Measurements from ENCODE around the gene GET3. TPM values are rescaled to one million over a fixed set of nuclear protein-coding genes. Genes with fewer than 3 reads are reported as not detected.
"Not testable (repeated sequence)": the region's sequence is repeated elsewhere in the genome, so short reads cannot be mapped to it uniquely, and the experiment has no call there.

The GET3 gene
- polyA plus RNA-seq (ENCODE audit: insufficient read length in 4 of 4), result 100 to 1,000 TPM in 1 of 4 donors, 10 to 100 TPM in 3; 76.8 to 108 (median 91.6) TPM

DNA sequence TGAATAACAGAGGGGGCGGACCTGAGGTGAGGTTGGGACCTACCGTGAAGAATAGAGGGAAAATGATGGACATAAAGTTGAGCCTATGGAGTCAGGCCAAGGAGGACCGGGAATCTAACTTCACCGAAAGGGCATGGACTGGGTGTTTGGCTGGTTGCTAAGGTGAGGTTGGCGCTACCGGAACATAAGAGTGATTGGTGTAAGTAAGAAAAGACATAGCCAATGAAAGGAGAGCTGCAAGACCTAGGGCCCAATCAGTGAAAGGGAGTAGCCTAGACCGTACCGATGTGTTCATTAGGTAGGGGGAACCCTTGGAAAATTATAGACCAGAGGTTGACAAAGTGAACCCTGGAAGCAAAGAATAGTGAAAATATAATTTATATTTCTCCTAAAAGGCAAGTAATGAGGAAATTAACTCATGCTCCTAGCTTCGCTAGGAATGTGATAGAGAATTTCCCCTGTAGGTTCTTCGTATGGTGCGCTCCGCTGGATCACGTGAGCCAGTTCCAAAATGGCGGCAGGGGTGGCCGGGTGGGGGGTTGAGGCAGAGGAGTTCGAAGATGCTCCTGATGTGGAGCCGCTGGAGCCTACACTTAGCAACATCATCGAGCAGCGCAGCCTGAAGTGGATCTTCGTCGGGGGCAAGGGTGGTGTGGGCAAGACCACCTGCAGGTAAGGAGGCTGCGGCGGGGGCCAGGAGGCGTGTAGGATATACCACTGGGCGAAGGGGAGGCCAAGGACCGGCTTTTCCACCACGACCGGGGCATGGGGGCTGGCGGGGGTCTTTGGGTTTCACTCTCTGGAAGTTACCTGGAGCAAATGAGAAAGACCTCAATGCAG is at the start of gene GET3:
GET3 (plus strand) TSS at position 503 of the 840 bp plus-strand sequence; CDS start at position 512, 9 bp downstream.
- peak; percentile 94 to 97 (median 96) for DNase-seq (ENCODE audit: low read depth in 4 of 4, low spot score in 2 of 4)

DNA sequence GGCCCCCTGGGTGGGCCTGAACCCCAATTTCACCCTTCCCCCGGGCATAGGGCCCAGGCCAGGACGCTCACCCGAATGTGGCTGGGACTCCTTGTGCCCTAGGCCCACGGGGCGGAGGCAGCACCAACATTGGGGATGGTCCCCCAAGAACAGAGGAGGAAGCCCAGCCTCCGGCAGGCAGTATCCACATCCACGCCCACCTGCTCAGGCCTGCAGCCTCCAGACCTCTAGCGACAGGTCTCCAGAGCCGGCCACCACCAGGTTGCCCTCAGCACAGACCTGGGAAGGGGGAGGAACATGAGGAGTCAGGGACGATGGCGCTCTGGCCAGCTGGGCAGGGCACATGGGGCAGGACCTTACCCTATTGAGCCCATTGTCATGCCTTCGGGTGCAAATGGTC is 48.3 kb upstream of the GET3 start:
- DNase-seq (ENCODE audit: low read depth in 4 of 4, low spot score in 2 of 4), result no peak

DNA sequence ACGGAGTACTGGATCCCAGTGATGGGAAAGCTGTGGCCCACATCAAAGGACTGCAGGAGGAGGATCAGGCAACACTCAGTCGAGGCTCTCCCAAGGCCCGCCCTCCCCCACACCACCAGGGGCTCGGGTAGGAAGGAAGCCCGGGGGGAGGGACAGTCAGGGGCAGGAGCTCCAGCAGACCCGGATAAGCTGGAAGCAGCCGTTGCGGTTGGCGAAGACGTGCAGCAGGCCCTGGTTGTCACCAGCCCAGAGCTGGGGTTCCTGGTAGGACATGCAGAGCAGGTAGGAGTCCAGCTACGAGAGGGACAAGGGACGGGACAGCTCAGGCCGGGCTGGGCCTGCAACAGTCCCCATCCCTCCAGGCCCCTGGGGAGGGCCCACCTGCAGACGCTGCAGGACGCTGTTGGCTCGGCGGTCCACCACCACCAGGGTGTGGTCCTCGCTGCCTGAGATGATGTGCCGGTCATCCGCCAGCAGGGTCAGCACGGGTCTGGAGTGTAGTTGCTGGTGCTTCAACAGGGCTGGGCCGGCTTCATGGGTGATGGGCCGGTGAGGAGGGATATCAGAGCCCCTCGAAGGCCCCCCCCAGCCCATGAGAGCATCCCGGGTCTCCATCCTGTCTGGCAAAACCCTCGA is 47.6 kb upstream of the GET3 start:
- no peak for DNase-seq (ENCODE audit: low read depth in 4 of 4, low spot score in 2 of 4)

DNA sequence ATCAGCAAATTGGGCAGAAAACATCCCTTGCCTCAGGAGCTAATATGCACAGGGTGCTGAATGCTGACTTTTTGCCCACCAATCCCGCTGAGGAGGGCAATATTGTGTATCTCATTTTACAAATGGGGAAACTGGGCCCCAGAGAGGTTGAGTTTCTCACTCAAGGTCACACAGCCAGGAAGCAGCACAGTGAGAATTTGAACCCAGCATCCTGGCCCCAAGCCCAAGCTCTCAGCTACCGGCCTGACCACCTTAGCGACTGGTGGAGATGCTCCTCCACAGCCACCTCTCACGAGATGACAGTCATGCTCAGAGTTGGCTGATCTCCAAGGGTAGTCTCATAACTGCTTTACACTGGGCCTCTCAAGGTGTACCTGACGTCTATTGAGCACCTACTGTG is 44.3 kb upstream of the GET3 start:
- no peak for DNase-seq (ENCODE audit: low read depth in 4 of 4, low spot score in 2 of 4)

DNA sequence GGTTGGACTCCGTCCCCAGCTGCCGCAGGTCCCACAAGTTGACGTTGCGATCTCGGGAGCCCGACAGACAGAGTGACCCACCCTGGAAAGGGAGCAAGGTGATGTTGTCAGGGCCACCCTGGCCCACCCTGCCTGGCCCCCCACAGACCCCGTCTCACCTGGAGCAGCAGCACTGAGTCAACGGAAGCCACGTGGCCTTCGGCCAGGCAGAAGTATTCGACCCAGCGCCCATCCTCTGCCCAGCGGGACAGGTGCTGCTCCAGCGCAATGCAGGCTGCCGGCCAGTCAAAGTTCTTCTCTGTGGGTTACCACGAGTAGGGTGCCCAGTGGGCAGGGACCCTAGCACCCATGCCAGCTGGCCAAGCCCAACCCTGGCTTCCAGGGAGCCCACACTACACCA is 42.7 kb upstream of the GET3 start:
- no peak for DNase-seq (ENCODE audit: low read depth in 4 of 4, low spot score in 2 of 4)

DNA sequence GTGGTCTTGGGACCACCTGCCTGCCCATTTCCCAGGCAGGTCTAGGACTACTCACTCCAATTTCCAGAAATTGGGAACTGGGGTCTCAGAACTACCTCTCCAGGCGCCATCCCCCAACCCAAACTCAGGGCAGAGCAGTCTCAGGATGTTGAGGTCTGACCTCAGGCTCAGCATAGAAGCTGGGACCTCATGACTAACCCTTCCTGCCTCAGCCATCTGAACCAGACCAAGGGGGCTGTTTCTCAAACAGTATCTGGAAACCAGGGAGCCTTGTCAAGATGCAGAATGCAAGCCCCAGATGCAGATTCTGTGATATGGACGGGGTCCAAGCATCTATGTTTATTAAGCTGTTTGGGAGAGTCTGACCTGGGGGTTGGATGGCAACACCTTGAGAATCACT is 42.2 kb upstream of the GET3 start:
- no peak for DNase-seq (ENCODE audit: low read depth in 4 of 4, low spot score in 2 of 4)

DNA sequence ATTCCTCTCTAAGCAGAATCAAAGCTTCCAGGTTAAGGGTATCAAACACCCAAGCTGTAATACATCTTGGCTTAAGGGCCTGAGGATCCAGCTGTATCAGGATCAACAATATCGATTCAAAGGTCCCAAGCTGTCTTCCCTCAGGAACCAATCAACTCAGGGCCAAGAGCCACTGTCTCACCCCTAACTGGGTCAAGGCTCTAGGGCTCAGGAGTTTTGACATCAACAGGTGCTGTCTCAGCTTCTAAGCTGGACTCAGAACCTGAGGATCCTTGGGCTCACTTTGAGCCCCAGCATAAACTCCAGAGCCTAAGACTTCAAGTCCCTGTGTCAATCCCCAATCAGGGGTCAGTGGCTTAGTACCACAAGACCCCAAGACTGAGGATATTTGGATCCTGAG is 41.8 kb upstream of the GET3 start:
- DNase-seq (ENCODE audit: low read depth in 4 of 4, low spot score in 2 of 4), result no peak

DNA sequence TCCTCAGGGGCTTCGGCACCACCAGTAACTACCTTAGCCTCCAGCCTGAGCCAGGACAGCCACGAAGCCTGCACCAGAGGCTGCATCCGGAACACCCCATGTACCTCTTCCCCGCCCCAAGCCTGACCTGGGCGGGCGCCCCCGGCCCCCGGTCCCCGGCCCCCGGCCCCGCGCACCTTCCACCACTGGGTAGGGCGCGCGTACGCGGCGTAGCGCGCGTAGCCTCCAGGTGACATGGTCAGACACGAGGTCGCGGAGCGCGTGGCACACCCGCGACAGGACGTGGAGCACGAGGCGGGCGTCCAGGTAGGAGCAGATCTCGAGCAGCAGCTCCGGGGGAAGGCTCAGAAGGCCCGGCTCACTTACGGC is 41.3 kb upstream of the GET3 start:
- DNase-seq (ENCODE audit: low read depth in 4 of 4, low spot score in 2 of 4), result no peak

DNA sequence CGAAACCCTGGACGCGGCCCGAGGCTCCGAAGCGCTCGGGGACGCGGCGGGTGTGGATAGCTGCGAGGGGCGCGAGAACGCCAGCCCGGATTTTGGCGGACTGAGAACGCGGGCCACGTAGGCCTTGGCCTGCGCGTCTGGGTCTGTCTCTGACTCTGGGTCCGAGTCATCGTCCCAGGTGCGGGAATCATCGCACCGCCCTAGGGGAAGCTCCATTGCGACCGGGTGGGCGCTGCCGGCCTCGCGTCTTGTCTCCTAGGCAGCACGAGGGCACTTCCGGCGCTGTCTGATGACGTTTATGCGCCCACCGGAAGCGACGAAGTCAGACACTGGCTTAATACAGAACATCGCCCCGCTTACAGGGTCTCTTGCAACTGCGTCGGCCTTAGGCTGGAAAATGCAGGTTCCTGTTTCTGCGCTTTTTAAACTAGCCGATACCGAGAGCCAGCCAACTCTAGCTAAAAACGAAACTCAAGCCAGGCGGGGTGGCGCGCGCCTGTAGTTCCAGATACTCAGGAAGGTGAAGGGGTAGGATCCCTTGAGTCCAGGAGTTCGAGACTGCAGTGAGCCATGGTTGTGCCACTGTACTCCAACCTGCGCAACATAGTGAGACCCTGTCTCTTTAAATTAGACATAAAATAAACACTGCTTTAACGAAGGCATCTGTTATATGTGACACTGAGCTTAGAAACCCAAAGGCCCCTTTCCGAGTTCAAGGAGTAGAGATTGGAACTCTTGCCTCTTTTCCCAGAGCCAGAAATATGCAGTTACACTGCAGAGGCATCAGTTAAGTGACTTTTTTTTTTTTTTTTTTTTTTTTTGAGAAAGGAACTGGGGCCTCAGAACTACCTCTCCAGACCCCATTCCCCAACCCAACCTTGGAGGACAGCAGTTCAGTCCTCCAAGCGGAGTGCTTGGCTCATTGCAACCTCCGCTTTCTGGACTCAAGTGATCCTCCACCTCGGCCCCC is 40.6 kb upstream of the GET3 start, which contains the start of gene FBXW9:
FBXW9 (minus strand) TSS at position 266 of the 970 bp plus-strand sequence; CDS start at position 216, 50 bp downstream.
- peak; percentile 89 to 94 (median 92) for DNase-seq (ENCODE audit: low read depth in 4 of 4, low spot score in 2 of 4)

DNA sequence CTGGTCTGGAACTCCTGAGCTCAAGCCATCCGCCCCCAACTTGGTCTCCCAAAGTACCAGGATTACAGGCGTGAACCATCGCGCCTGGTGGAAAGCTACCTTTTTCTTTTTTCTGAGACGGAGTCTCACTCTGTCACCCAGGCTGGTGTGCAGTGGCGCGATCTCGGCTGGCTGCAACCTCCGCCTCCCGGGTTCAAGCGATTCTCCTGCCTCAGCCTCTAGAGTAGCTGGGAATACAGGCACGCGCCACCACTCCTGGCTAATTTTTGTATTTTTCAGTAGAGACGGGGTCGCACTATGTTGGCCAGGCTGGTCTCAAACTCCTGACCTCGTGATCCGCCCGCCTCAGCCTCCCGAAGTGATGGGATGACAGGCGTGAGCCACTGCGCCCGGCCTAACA is 39.9 kb upstream of the GET3 start:
- DNase-seq (ENCODE audit: low read depth in 4 of 4, low spot score in 2 of 4), result not testable (repeated sequence)

DNA sequence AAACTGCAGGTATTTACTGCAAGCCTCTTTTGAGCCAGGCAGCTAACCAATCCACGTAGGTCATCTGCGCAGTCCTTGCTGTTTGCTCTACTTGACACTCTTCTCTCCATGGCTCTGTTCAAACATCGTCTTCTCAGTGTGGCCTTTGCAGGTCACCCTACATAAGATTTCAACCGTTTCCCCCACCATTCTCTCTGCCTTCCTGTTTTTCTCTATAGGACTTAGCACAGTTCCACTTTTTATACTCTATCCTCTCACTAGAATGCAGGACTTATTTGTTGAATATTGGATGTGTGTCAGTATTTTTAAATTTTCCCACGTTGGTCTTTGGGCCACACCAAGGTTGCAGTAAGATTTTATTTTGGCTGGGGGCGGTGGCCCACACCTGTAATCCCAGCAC is 39.2 kb upstream of the GET3 start:
- no peak for DNase-seq (ENCODE audit: low read depth in 4 of 4, low spot score in 2 of 4)

DNA sequence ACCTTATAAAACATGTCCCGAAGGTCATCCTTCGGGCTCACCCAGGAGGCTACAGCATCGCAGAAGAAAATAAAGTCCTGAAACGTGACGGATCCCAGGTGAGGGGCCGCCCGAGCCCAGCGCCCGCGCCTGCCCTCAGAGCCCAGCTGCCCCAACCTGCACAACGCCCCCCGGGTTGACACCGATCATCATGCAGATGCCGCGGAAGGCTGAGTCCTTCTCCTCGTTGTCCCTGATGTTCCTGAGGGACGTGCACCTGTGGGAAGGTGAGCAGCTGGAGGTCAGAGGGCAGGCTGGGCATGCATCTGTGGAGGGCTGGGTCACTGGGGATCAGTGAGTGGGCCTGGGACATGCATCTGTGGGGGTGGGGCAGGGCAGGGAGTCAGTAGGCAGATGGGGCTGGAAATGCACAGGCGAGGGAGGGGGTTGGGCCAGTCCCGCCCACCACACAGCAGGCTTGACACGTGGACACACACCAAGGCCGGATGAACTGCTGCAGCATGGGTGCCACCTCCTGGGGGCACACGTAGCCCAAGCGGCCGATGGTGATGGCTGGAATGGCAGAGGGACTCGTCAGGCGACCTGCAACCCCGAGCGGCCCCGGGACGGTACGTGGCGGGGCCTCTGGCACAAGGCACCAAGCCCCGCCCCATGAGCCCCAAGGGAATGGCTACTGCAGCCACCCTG is 35.6 kb upstream of the GET3 start:
- no peak for DNase-seq (ENCODE audit: low read depth in 4 of 4, low spot score in 2 of 4)

DNA sequence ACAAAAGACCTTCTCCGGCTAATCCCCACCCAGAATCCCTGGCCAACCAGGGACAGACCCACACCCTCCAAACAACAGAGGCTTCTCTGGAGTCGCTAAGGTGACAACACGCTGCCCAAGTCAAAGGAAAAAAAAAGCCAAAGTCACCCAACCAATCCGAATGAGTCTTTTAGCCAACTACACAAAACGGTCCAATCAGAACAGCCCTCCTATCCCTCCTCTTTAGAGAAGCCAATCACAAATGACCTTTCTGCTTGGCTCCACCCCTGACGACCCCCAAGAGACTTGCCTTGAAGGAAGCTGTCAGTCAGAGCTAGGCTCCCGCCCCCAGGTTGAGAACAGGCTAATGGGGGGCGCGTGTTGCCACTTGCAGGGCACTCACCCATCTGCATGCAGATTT is 34.3 kb upstream of the GET3 start:
- DNase-seq (ENCODE audit: low read depth in 4 of 4, low spot score in 2 of 4), result peak in 1 of 4 donors; percentile 20

DNA sequence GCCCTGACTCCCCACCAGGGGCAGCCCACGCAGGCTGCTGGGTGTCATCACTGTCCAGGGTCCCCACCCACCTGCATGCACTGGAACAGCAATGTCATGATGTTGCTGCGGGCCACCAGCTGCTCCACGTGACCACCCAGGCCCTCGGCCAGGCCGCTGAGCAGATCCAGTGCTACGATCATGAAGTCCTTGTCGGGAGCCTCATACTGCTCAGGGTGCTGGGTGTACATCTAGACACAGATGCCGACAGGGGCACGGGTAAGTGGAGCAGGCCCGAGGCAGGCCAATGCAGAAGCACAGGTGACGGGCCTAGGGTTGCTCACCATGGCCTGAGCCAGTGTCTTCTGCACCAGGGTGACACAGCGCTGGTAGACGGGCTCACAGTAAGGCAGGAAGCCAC is 32.1 kb upstream of the GET3 start:
- DNase-seq (ENCODE audit: low read depth in 4 of 4, low spot score in 2 of 4), result no peak

DNA sequence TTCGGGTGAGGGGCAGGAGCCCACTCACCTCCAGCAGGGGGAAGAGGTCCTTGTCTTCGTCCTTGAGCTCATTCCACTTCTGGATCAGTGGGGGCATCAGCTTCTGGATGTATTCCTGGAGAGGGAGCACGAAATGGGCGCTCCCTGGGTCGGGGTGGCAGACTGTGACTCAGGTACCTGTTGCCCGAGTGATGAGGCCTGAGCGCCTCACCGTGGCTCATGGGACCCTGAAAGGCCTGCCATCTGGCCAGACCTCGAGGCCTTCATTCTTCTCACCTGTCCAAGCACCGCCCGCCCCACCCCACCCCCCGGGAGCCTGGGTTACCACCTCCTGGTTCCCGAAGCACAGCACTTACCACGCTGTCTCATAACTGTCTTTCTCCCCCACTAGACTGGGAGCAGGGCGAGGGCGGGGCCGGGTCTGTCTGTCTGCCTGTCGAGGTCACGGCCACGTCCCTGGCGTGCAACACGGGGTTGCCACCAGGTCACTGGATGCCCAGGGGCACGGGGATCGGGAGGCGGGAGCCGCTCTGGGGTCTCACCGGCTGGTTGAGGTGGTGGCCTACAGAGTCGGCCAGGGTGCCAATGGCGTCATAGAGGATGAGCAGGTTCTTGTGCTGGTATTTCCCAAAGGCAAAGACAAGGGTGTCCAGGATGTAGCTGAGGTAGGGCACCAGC is 31.5 kb upstream of the GET3 start:
- no peak for DNase-seq (ENCODE audit: low read depth in 4 of 4, low spot score in 2 of 4)

DNA sequence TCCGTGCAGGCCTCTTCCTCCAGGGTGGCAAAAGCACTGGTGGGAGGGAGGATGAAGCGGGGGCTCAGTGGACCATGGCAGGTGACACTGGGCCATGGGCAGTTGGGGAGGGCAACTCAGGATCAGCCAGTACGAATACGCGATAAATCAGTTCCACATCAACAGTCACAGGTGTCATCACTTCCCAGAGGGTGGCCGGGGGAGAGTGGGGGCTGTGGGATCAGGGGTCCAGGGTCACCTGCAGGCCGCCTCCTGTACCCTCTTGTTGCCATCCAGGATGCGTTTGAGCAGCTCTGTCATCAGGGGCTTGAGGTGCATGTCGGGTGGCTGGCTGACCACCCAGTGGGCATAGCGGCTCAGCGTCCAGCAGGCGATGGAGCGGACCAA is 31.0 kb upstream of the GET3 start:
- DNase-seq (ENCODE audit: low read depth in 4 of 4, low spot score in 2 of 4), result no peak

DNA sequence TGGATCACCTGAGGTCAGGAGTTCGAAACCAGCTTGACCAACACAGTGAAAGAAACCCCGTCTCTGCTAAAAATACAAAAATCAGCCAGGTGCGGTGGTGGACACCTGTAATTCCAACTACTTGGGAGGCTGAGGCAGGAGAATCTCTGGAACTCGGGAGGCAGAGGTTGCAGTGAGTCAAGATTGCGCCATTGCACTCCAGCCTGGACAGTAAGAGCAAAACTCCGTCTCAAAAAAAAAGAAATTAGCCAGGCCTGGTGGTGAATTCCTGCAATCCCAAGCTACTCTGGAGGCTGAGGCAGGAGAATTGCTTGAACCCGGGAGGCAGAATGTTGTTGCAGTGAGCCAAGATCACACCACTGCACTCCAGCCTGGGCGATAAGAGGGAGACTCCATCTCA is 28.7 kb upstream of the GET3 start:
- no peak for DNase-seq (ENCODE audit: low read depth in 4 of 4, low spot score in 2 of 4)

DNA sequence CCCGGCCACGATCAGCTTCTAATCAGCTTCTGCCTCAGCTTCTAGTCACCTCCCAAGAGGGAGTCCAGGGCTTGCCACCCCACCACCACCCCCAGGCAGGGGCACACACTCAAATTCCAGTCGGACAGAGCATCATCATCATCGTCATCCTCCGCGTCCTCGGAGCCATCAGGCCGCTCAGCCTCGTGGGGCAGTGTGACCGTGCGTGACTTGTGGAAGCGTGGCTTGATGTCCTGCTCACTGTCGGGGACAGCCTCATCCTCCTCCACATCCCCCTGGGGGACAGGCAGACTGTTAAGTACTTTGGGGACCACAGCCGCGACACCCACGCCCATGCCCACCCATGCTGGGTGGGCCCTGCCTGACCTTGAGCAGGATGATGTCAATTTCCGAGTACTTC is 26.1 kb upstream of the GET3 start:
- DNase-seq (ENCODE audit: low read depth in 4 of 4, low spot score in 2 of 4), result no peak

DNA sequence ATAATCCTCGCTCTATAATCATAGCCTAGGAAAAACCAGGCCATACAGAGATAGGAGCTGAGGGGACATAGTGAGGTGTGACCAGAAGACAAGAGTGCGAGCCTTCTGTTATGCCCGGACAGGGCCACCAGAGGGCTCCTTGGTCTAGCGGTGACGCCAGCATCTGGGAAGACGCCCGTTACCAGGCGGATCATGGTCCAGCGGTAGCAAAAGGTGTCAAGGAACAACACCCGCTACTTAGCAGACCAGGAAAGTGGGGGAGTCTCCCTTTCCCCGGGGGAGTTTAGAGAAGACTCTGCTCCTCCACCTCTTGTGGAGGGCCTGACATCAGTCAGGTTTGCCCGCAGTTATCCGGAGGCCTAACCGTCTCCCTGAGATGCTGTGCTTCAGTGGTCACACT is 25.2 kb upstream of the GET3 start:
- not testable (repeated sequence) for DNase-seq (ENCODE audit: low read depth in 4 of 4, low spot score in 2 of 4)

DNA sequence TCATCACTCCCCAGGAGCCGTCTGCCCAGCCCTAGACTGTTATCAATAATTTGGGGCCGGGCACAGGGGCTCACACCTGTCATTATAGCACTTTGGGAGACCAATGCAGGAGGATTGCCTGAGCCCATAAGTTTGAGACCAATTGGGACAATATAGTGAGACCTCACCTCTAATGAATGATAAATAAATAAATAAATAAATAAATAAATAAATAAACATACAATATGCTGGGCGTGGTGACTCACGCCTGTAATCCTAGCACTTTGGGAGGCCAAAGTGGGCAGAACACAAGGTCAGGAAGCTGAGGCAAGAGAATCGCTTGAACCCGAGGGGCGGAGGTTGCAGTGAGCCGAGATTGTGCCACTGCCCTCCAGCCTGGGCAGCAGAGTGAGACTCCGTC is 24.0 kb upstream of the GET3 start:
- DNase-seq (ENCODE audit: low read depth in 4 of 4, low spot score in 2 of 4), result not testable (repeated sequence)

All from left renal cortex interstitium (tissue), 4 donors.